GM19467 (cell line): ENCODE data around the gene ETNPPL.

Source experiments
- ATAC-seq: cut with Tn5 transposase; IDR thresholded peaks from one replicate; pipeline ENCODE4 v1.9.1; 2021; ENCODE audit warnings: mild to moderate bottlenecking, moderate library complexity; ENCODE audit not compliant: unreplicated experiment

The ETNPPL gene

GRCh38 chr4:108762559-108763225 is at the start of gene ETNPPL:
ETNPPL (minus strand) TSS chr4:108763053; CDS start chr4:108762898, 155 bp downstream.
- no peak for ATAC-seq

- no peak for ATAC-seq
These were observed 48.6 kb upstream of the ETNPPL start for GRCh38 chr4:108811486-108811885.

- no peak for ATAC-seq
These were observed 47.2 kb upstream of the ETNPPL start for GRCh38 chr4:108810087-108810486.

GRCh38 chr4:108804648-108805273 is 41.9 kb upstream of the ETNPPL start:
- ATAC-seq: no peak

GRCh38 chr4:108799306-108799705 is 36.5 kb upstream of the ETNPPL start:
- ATAC-seq: no peak

- ATAC-seq: no peak
These were observed 33.3 kb upstream of the ETNPPL start for GRCh38 chr4:108796173-108796572.

- ATAC-seq: no peak
These were observed 32.9 kb upstream of the ETNPPL start for GRCh38 chr4:108795733-108796132.

GRCh38 chr4:108794136-108794535 is 31.3 kb upstream of the ETNPPL start:
- ATAC-seq: no peak

GRCh38 chr4:108793415-108793814 is 30.6 kb upstream of the ETNPPL start:
- no peak for ATAC-seq

- ATAC-seq: no peak
These were observed 25.9 kb upstream of the ETNPPL start for GRCh38 chr4:108788731-108789130.

GRCh38 chr4:108787724-108788123 is 24.9 kb upstream of the ETNPPL start:
- no peak for ATAC-seq

- no peak for ATAC-seq
These were observed 24.3 kb upstream of the ETNPPL start for GRCh38 chr4:108787106-108787505.

GRCh38 chr4:108786351-108786750 is 23.5 kb upstream of the ETNPPL start:
- no peak for ATAC-seq

GRCh38 chr4:108783665-108784463 is 21.0 kb upstream of the ETNPPL start:
- no peak for ATAC-seq

GRCh38 chr4:108779958-108780357 is 17.1 kb upstream of the ETNPPL start:
- no peak for ATAC-seq

GRCh38 chr4:108777388-108777787 is 14.5 kb upstream of the ETNPPL start:
- no peak for ATAC-seq

GRCh38 chr4:108775921-108776320 is 13.1 kb upstream of the ETNPPL start:
- ATAC-seq: no peak

- ATAC-seq: no peak
These were observed 12.1 kb upstream of the ETNPPL start for GRCh38 chr4:108774809-108775530.

GRCh38 chr4:108772402-108772801 is 9.5 kb upstream of the ETNPPL start:
- no peak for ATAC-seq

- ATAC-seq: no peak
These were observed 3.2 kb upstream of the ETNPPL start for GRCh38 chr4:108766058-108766457.

- no peak for ATAC-seq
These were observed 1.1 kb upstream of the ETNPPL start for GRCh38 chr4:108763986-108764385.
